PC-9 (cell line): ENCODE data around the gene TBCK. TPM values are rescaled to one million over a fixed set of nuclear protein-coding genes. Genes with fewer than 3 reads are reported as not detected.

Experiments
- BruUV-seq: library from RNA; stranded (reverse); fragments of 400-500 nt; replicated peaks from 2 replicates; lab custom pipeline; 2021; lab: Mats Ljungman, UMichigan
- CTCF ChIA-PET: fragments of 300-600 bp; sonication (Branson Sonifier 250); formaldehyde crosslinking; loops from one replicate; lab custom pipeline; 2022; ENCODE audit warnings: antibody characterized with exemption; lab: Charles Lee
- POLR2A ChIA-PET: fragments of 300-600 bp; sonication (Branson Sonifier 250); formaldehyde crosslinking; loops from one replicate; lab custom pipeline; 2022; ENCODE audit warnings: antibody characterized with exemption; ENCODE audit not compliant: unreplicated experiment; lab: Charles Lee
- DNase-seq, 2 experiments: peaks; one replicate each; pipeline versions ENCODE4 v3.0.0 to v3.0.0-alpha.2; 2015 to 2022; ENCODE audit warnings: mixed read lengths in 1 of 2
- H2AFZ ChIP-seq: fragments of 200-600 bp; sonication (generic); 2 replicates; pipeline ENCODE4 v1.8.1; 2017; ENCODE audit warnings: antibody characterized with exemption
- H3F3A ChIP-seq: fragments of 200-600 bp; sonication (generic); 2 replicates; pipeline ENCODE4 v1.8.1; 2017; ENCODE audit warnings: antibody characterized with exemption, mild to moderate bottlenecking, low read depth; ENCODE audit not compliant: insufficient read depth
- H3K27ac ChIP-seq: fragments of 200-600 bp; sonication (generic); 2 replicates; pipeline ENCODE4 v1.6.1; 2016; ENCODE audit warnings: mixed run types
- H3K27me3 ChIP-seq: fragments of 200-600 bp; sonication (generic); 2 replicates; pipeline ENCODE4 v1.6.1; 2016; ENCODE audit warnings: low read depth, mixed run types; ENCODE audit not compliant: insufficient read depth
- H3K36me3 ChIP-seq: fragments of 200-600 bp; sonication (generic); 2 replicates; pipeline ENCODE4 v1.6.1; 2016; ENCODE audit warnings: low read depth, mixed run types
- H3K4me1 ChIP-seq: fragments of 200-600 bp; sonication (generic); replicated peaks from 2 replicates; pipeline ENCODE4 v1.6.1; 2016; ENCODE audit warnings: mixed run types; ENCODE audit not compliant: insufficient read depth
- H3K4me2 ChIP-seq: fragments of 200-600 bp; sonication (generic); 2 replicates; pipeline ENCODE4 v1.6.1; 2017; ENCODE audit warnings: mixed run types
- H3K4me3 ChIP-seq: fragments of 200-600 bp; sonication (generic); 2 replicates; pipeline ENCODE4 v1.6.1; 2016; ENCODE audit warnings: mixed run types
- H3K79me2 ChIP-seq: fragments of 200-600 bp; sonication (generic); 2 replicates; pipeline ENCODE4 v1.6.1; 2017; ENCODE audit warnings: low read depth, mixed run types
- H3K9me2 ChIP-seq: fragments of 200-600 bp; sonication (generic); 2 replicates; pipeline ENCODE4 v1.8.1; 2017; ENCODE audit warnings: mild to moderate bottlenecking; ENCODE audit not compliant: insufficient read depth
- H3K9me3 ChIP-seq: fragments of 200-600 bp; sonication (generic); 2 replicates; pipeline ENCODE4 v1.8.1; 2016; ENCODE audit warnings: low read depth; ENCODE audit not compliant: insufficient read depth
- H4K20me1 ChIP-seq: fragments of 200-600 bp; sonication (generic); 2 replicates; pipeline ENCODE4 v1.8.1; 2017; ENCODE audit not compliant: insufficient read depth
- CTCF ChIP-seq: fragments of 200-600 bp; sonication (generic); conservative IDR thresholded peaks from 2 replicates; pipeline ENCODE4 v1.6.1; 2017; ENCODE audit warnings: mixed run types, antibody characterized with exemption, mild to moderate bottlenecking, moderate library complexity
- EZH2 ChIP-seq: fragments of 200-600 bp; sonication (generic); IDR thresholded peaks from 2 replicates; pipeline ENCODE4 v1.8.0; 2017; ENCODE audit warnings: antibody characterized with exemption, low read depth
- intact Hi-C: fragments of 100-400 bp; cut with micrococcal nuclease; formaldehyde crosslinking; loops from one replicate; pipeline ENCODE4 v1.10.0; 2022; ENCODE audit not compliant: unreplicated experiment
- total RNA-seq: library from RNA; stranded (reverse); gene quantifications from 2 replicates; pipeline ENCODE4 v1.2.3, GENCODE V29; 2021

Gene TBCK
- total RNA-seq, 1 experiment from 2014 or later = 18.7 TPM

- Histone ChIP-seq H3K4me3 (no peak overlapping the region), H3K4me2 (no peak overlapping the region)
- no peak for DNase-seq
Measured at GRCh38 chr4:105998171-105999063, 317.6 kb downstream of the TBCK start.

GRCh38 chr4:105996845-105997244, 319.2 kb downstream of the TBCK start:
- Histone ChIP-seq H3K9me2 (no peaks in the 10 kb centered on the region), H3F3A (no peaks in the 10 kb centered on the region), H3K9me3 (no peaks in the 10 kb centered on the region), H3K4me2 (no peak overlapping the region), H3K36me3 (no peaks in the 10 kb centered on the region), H4K20me1 (no peaks in the 10 kb centered on the region), H3K4me1 (no peaks in the 10 kb centered on the region), H2AFZ (no peak overlapping the region), H3K79me2 (no peaks in the 10 kb centered on the region), H3K4me3 (no peak overlapping the region), H3K27ac (no peak overlapping the region), H3K27me3 (no peaks in the 10 kb centered on the region)
- ChIA-PET POLR2A (no interaction called here), CTCF (no interaction called here)
- BruUV-seq = no TSS peak
- intact Hi-C loops = no loop called here
- TF ChIP-seq EZH2 (no peak), CTCF (no peak)
- DNase-seq = peak in 1 of 2 experiments; percentile 0

More at GRCh38 chr4:105998171-105999063, 317.6 kb downstream of the TBCK start:
- POLR2A ChIA-PET = interaction anchor here (0.6 kb wide), 1 partner anchor 1025 kb away, joined by 3 read pairs; no protein-coding TSS in a partner anchor
- Histone ChIP-seq H3K9me2 (no peaks in the 10 kb centered on the region), H3K27me3 (no peaks in the 10 kb centered on the region), H3K4me1 (no peaks in the 10 kb centered on the region), H3K9me3 (no peaks in the 10 kb centered on the region), H2AFZ (no peak overlapping the region), H3K36me3 (no peaks in the 10 kb centered on the region), H3K27ac (no peak overlapping the region), H4K20me1 (no peaks in the 10 kb centered on the region), H3F3A (no peaks in the 10 kb centered on the region), H3K79me2 (no peaks in the 10 kb centered on the region)
- intact Hi-C loops = no loop called here
- TF ChIP-seq CTCF = no peak
- no peak for TF ChIP-seq EZH2
- CTCF ChIA-PET = no interaction called here
- BruUV-seq = no TSS peak

GRCh38 chr4:105994841-105995501, 321.0 kb downstream of the TBCK start:
- no peak for DNase-seq
- intact Hi-C loops = no loop called here

More at GRCh38 chr4:105994841-105995501, 321.0 kb downstream of the TBCK start:
- H2AFZ ChIP-seq = no peak overlapping the region
- ChIA-PET CTCF (no interaction called here), POLR2A (interaction anchor here (0.5 kb wide), 1 partner anchor 69 kb away, joined by 3 read pairs; no protein-coding TSS in a partner anchor)
- no peaks in the 10 kb centered on the region for H4K20me1 ChIP-seq
- TF ChIP-seq EZH2 = no peak
- no peaks in the 10 kb centered on the region for H3K79me2 ChIP-seq
- no peak overlapping the region for H3K27ac ChIP-seq
- H3F3A ChIP-seq = no peaks in the 10 kb centered on the region
- H3K4me2 ChIP-seq = no peak overlapping the region
- H3K4me3 ChIP-seq = no peak overlapping the region
- no TSS peak for BruUV-seq
- 0 out of 2 replicates have a peak, but pooled peaks cover 8% of the 10 kb centered on the region for H3K4me1 ChIP-seq
- no peaks in the 10 kb centered on the region for H3K36me3 ChIP-seq
- no peaks in the 10 kb centered on the region for H3K9me2 ChIP-seq
- H3K9me3 ChIP-seq = no peaks in the 10 kb centered on the region
- H3K27me3 ChIP-seq = no peaks in the 10 kb centered on the region
